ENCODE data around the gene BABAM2.

Gene BABAM2

GRCh38 chr2:28387082-28387960 is 496.8 kb downstream of the BABAM2 start:
- no peaks in the 10 kb centered on the region for H3K9me3 Mint-ChIP-seq
- no peak for ATAC-seq (ENCODE audit: low read depth)
- DNase-seq (ENCODE audit: low spot score in 2 of 2), result no peak
- no peaks in the 10 kb centered on the region for H3K36me3 Mint-ChIP-seq
- H3K4me1 Mint-ChIP-seq, result peaks cover 8% of the 10 kb centered on the region
- H3K27me3 Mint-ChIP-seq, result peaks cover 10% of the 10 kb centered on the region
- no peak overlapping the region for H3K4me3 Mint-ChIP-seq
- H3K27ac Mint-ChIP-seq, result no peak overlapping the region

All from memory B cell (primary cell).